CD4-positive, alpha-beta T cell treated with Interleukin-6 for 4 hours (primary cell): ENCODE measurements around the gene ZPBP.

ENCODE experiments used
- DNase-seq: peaks from one replicate; pipeline ENCODE4 v3.0.0-alpha.2; 2020; ENCODE audit warnings: mixed read lengths

The ZPBP gene

DNA sequence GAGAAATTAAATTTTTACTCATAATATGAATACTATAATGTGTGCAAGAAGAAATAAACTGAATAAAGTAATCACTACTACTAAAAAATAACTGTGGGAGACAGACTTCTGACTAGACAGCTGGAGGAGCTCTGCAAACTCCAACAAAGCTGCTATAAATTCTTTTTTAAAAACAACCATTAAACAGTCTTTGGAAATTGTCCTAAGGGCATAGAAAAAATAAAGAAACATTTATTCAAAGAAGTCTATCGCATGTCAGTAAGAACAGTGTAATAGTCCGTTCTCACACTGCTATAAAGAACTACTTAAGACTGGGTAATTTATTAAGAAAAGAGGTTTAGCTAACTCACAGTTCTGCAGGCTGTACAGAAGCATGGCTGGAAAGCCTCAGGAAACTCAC is 56.0 kb downstream of the ZPBP start:
- DNase-seq: no peak

DNA sequence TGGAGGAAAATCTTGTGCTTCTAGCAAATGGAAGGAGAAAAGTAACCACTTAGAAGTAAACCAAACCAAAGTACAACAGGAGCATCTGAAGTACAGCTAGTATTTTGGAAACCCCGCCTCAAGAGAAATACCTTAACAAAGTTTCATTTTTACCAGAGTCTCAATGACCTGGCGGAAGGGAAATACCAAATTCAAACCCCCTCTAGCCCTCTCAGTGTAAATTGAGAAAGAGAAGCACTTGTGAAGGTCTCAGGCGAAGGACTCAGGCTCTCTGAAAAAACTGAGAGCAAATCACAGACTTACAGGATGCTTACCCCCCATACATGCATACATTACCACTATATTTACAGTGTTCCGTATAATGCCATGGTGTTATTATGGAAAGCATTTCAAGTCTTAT is 70.1 kb downstream of the ZPBP start:
- no peak for DNase-seq

- no peak for DNase-seq
These were observed 70.6 kb downstream of the ZPBP start for GRCh38 chr7:50022451-50022850.

DNA sequence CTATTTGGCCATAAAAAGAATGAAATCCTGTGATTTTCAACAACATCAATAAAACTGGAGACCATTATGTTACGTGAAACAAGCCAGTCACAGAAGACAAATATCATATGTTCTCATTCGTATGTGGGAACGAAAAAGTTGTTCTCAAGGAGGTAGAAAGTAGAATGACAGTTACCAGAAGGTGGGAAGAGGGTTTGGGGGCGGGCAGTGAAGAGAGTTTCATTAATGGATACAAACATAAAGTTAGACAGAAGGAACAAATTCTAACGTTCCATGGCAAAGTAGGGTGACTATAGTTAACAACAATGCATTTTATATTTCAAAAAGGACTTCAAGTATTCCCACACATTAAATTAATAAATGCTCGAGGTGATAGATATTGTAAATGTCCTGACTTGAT is 97.4 kb downstream of the ZPBP start:
- DNase-seq: no peak

GRCh38 chr7:49986191-49986590 is 106.9 kb downstream of the ZPBP start:
- no peak for DNase-seq

GRCh38 chr7:49980465-49980864 is 112.6 kb downstream of the ZPBP start:
- no peak for DNase-seq

DNA sequence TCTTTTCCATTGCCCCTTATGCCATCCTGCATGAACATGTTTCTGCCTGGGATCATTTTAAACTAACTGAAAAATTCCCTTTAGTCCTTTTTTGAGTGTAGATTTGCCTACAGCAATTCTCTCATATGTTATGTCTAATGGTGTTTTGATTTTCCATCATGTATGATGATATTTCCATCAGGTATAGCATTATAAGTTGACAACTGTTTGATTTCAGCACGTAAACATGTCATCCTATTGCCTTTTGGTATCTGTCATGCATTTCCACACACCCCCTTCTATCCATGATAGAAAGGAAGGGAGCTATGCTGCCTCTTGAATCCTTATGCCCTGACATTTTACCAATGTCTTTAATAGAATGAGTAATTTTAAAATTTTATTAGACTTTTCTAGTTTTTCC is 116.8 kb downstream of the ZPBP start:
- DNase-seq: no peak

DNA sequence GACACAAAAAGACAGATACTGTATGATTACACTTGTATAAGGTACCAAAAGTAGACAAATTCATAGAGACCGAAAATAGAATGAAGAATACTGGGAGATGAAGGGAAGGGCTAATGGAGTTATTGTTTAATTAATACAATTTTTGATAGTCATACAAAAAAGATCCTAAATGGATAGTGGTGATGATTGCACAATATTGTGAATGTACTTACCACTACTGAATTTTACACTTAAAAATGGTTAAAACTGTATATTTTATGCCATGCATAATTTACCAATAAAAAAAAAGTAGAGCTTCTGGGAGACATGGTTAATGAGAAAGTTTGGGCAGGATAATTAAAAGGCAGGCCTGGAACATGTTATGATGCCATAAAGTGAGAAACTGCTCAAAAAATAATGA is 119.0 kb downstream of the ZPBP start:
- no peak for DNase-seq

- DNase-seq: no peak
These were observed 155.4 kb downstream of the ZPBP start for GRCh38 chr7:49937608-49938007.

DNA sequence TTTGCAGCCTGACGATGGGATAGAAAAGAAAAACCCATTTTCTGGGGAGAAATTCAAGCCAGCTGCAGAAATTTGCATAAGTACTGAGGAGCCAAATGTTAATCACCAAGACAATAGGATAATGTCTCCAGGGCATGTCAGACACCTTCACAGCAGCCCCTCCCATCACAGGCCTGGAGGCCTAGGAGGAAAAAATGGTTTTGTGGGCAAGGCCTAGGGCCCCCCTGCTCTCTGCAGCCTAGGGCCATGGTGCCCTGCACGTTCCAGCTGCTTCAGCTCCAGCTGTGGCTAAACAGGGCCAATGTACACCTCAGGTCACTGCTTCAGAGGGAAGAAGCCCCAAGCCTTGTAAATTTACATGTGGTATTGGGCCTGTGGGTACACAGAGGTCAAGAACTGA is 161.4 kb downstream of the ZPBP start:
- no peak for DNase-seq

DNA sequence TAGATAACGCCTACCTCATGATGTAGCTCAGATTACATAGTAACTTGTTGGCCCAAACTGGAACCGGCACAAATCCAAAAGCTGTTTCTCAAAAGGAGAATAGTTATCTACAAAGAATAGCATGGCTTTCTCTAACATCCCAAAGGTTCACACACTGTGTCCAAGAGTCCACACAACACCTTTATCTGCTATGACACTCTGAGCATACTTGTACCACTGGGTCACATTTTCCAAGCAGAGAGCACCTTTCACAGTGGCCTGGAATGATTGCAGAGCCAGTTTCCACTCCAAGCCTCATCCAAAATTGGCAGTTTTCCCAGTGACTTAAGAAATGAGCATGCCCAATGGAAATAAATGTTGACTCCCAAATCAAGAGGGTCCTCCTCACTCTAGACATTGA is 164.3 kb downstream of the ZPBP start:
- no peak for DNase-seq

GRCh38 chr7:49927631-49928030 is 165.4 kb downstream of the ZPBP start:
- no peak for DNase-seq

DNA sequence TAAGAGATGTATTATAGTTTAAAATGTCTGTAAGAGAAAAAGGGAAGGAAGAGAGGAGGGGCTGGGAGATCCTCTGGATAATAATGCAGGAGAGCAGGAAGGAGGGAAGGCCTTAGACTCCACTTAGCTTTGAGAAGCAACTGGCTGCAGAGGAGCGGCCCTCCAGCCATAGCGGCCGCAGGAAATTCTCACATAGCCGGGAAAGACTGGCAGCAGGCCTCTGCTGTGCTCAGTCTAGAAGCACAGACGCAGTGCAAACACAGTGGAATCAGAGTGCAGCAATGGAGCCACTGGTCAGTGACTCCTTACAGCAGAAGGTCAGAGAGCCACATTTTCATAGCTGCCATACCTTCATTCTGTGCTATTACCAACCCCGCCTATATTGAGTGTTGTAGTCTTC is 166.3 kb downstream of the ZPBP start:
- DNase-seq: no peak

- no peak for DNase-seq
These were observed 181.1 kb downstream of the ZPBP start for GRCh38 chr7:49911909-49912308.

DNA sequence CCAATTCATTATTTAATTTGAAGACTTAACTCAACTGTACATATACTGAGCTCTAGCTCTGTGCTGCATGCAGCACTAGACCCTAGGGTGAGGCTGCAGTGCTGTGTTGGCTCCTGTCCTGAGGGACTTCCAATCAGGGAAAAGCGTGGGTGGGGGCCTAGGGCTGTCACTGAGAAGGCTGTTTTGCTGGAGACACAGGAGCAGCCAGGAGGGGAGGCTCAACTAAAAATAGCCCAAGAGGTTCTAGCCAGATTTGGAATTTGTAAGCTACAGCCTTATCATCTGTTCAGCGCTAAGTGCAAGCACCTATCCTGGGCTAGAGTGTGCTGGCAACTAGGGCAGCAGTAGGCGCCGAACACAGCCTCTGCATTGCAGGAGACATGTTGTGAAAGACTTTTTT is 198.5 kb downstream of the ZPBP start:
- no peak for DNase-seq

DNA sequence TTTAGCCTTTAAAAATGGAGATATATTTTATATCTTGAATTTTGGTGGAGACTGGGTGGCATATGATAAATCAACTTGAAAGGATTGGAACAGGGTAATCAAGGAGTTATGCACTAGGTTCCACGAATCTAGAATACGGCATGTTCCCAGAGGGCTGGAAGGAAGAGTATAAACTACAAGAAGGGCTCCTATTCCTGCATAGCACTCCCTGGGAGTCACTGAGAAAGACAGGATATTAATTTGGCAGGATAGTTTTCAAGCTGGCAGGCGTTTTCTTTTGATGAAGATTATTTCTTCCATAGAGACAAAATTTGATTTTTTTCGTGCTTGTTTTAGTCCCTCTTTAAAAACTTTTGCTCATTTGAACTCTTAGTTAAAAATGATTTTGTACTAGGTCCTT is 199.9 kb downstream of the ZPBP start:
- DNase-seq: no peak

DNA sequence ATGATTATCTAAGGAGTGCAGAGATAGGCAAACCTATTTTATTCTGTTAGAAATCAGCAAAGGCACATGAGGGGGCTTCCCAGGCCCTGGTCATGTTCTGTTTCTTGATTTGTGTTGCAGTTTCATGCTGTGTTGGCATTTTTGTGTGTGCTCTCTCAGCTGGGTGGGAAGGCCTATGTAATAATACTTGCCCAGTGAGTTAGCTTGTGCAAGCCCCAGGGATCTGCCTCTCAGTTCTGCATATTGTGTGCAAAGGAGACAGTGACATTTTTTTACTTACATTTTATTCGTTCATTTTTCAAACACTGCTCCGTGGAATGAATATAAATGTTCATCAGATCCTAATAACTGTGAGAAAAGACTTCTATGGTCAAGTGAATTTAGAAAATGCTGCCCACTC is 200.6 kb downstream of the ZPBP start:
- no peak for DNase-seq
